Liver (tissue), 9 donors: ENCODE data around the gene CATSPER4. TPM values are rescaled to one million over a fixed set of nuclear protein-coding genes. Genes with fewer than 3 reads are reported as not detected.

Experiments
- DNase-seq: peaks from one replicate; pipeline ENCODE4 v3.0.0-alpha.2; 2017; ENCODE audit warnings: low spot score
- H3K27ac ChIP-seq, 2 donors: one replicate each; pipeline ENCODE4 v1.7.0; 2013; ENCODE audit warnings: inconsistent platforms in 2 of 2, low read length in 2 of 2, control low read depth in 1 of 2, low read depth in 1 of 2, mild to moderate bottlenecking in 1 of 2
- H3K27me3 ChIP-seq, 4 donors: one replicate each; pipeline versions ENCODE4 v1.6.1 to v1.7.0; 2013; ENCODE audit warnings: low read length in 3 of 4, inconsistent platforms in 1 of 4, mild to moderate bottlenecking in 1 of 4, moderate library complexity in 1 of 4; ENCODE audit not compliant: control insufficient read depth in 4 of 4, insufficient read depth in 4 of 4
- H3K36me3 ChIP-seq, 4 donors: one replicate each; pipeline versions ENCODE4 v1.6.1 to v1.7.0; 2013; ENCODE audit warnings: low read length in 3 of 4, mild to moderate bottlenecking in 3 of 4, low read depth in 1 of 4, moderate library complexity in 1 of 4; ENCODE audit not compliant: control insufficient read depth in 4 of 4, insufficient read depth in 3 of 4
- H3K4me1 ChIP-seq, 4 donors: one replicate each; pipeline versions ENCODE4 v1.6.1 to v1.7.0; 2013; ENCODE audit warnings: low read length in 3 of 4, mild to moderate bottlenecking in 3 of 4, moderate library complexity in 1 of 4; ENCODE audit not compliant: control insufficient read depth in 4 of 4, insufficient read depth in 4 of 4
- H3K4me3 ChIP-seq, 3 donors: one replicate each; pipeline versions ENCODE4 v1.6.1 to v1.7.0; 2013; ENCODE audit warnings: low read length in 3 of 3, control low read depth in 1 of 3, low read depth in 1 of 3, mild to moderate bottlenecking in 1 of 3
- H3K9ac ChIP-seq, 2 donors: one replicate each; pipeline ENCODE4 v1.7.0; 2013; ENCODE audit warnings: low read length in 2 of 2, mild to moderate bottlenecking in 2 of 2, moderate library complexity in 2 of 2, control low read depth in 1 of 2, low read depth in 1 of 2
- H3K9me3 ChIP-seq, 4 donors: one replicate each; pipeline versions ENCODE4 v1.6.1 to v1.7.0; 2013; ENCODE audit warnings: low read length in 3 of 4; ENCODE audit not compliant: control insufficient read depth in 4 of 4
- EGR1 ChIP-seq, 2 donors: IDR thresholded peaks; 2 replicates each; pipeline ENCODE4 v1.6.1; 2016 to 2018; ENCODE audit warnings: antibody characterized with exemption in 2 of 2, low read depth in 2 of 2
- FOXA1 ChIP-seq: IDR thresholded peaks from 2 replicates; pipeline ENCODE4 v1.6.1; 2016; ENCODE audit warnings: antibody characterized with exemption
- FOXA2 ChIP-seq: IDR thresholded peaks from 2 replicates; pipeline ENCODE4 v1.6.1; 2016; ENCODE audit warnings: antibody characterized with exemption
- GABPA ChIP-seq, 2 donors: IDR thresholded peaks in 1 of 2; conservative IDR thresholded peaks in 1 of 2; 2 replicates each; pipeline ENCODE4 v1.6.1; 2016; ENCODE audit warnings: antibody characterized with exemption in 2 of 2, mild to moderate bottlenecking in 1 of 2, moderate library complexity in 1 of 2
- HNF4A ChIP-seq, 2 donors: conservative IDR thresholded peaks; 2 replicates each; pipeline ENCODE4 v1.6.1; 2016; ENCODE audit warnings: antibody characterized with exemption in 2 of 2, mild to moderate bottlenecking in 2 of 2
- HNF4G ChIP-seq: IDR thresholded peaks from 2 replicates; pipeline ENCODE4 v1.6.1; 2016; ENCODE audit warnings: antibody characterized with exemption
- JUND ChIP-seq, 2 donors: IDR thresholded peaks; 2 replicates each; pipeline ENCODE4 v1.6.1; 2016; ENCODE audit warnings: antibody characterized with exemption in 2 of 2
- NR2F2 ChIP-seq: IDR thresholded peaks from 2 replicates; pipeline ENCODE4 v1.6.1; 2016; ENCODE audit warnings: antibody characterized with exemption
- RAD21 ChIP-seq, 2 donors: IDR thresholded peaks; 2 replicates each; pipeline ENCODE4 v1.6.1; 2016; ENCODE audit warnings: antibody characterized with exemption in 2 of 2, mild to moderate bottlenecking in 2 of 2
- RXRA ChIP-seq, 2 donors: IDR thresholded peaks; 2 replicates each; pipeline ENCODE4 v1.6.1; 2017 to 2018; ENCODE audit warnings: antibody characterized with exemption in 2 of 2, mild to moderate bottlenecking in 1 of 2
- SP1 ChIP-seq: IDR thresholded peaks from 2 replicates; pipeline ENCODE4 v1.6.1; 2018; ENCODE audit warnings: antibody characterized with exemption, mild to moderate bottlenecking
- TAF1 ChIP-seq: conservative IDR thresholded peaks from 2 replicates; pipeline ENCODE4 v1.6.1; 2016; ENCODE audit warnings: antibody characterized with exemption, mild to moderate bottlenecking
- YY1 ChIP-seq: IDR thresholded peaks from 2 replicates; pipeline ENCODE4 v1.6.1; 2016; ENCODE audit warnings: antibody characterized with exemption, mild to moderate bottlenecking
- WGBS: extraction: QIAGEN DNeasy Blood & Tissue Kit; methylation state at CpG from one replicate; pipeline ENCODE4 v1.1.7; 2013; 5-methylcytosine and 5-hydroxymethylcytosine counted together
- polyA plus RNA-seq, 2 donors: library from polyadenylated mRNA; stranded (reverse) in 1 of 2; unstranded in 1 of 2; fragments of 200-250 nt in 1 of 2; fragments of >200 nt in 1 of 2; fragmentation: Nextera tagmentation in 1 of 2; extraction: Ambion mirVana in 1 of 2; gene quantifications; one replicate each; pipeline versions ENCODE4 v1.2.1 to v1.2.3, GENCODE V29; 2013 to 2015
- total RNA-seq, 2 donors: library from RNA; depleted of rRNA; stranded (reverse); fragments of >200 nt; gene quantifications; one replicate each; pipeline ENCODE4 v1.2.3, GENCODE V29; 2014
- TF ChIP-seq, protein P1 (sequence below): fragments of 150-350 bp; IDR thresholded peaks from 2 replicates; pipeline ENCODE4 v1.5.1; 2017; ENCODE audit warnings: improper control_type of control experiment, low read depth, low read length; ENCODE audit not compliant: missing input control
- TF ChIP-seq, protein P2 (sequence below): IDR thresholded peaks from 2 replicates; pipeline ENCODE4 v1.6.1; 2016; ENCODE audit warnings: antibody characterized with exemption
- TF ChIP-seq, protein P3 (sequence below): IDR thresholded peaks from 2 replicates; pipeline ENCODE4 v1.6.1; 2016; ENCODE audit warnings: antibody characterized with exemption
- TF ChIP-seq, protein P4 (sequence below): IDR thresholded peaks from 2 replicates; pipeline ENCODE4 v1.6.1; 2016; ENCODE audit warnings: antibody characterized with exemption, mild to moderate bottlenecking
- TF ChIP-seq, protein P5 (sequence below): IDR thresholded peaks from 2 replicates; pipeline ENCODE4 v1.6.1; 2016; ENCODE audit warnings: antibody characterized with exemption
- donor health status: healthy.
- donor health status: healthy.
- donor health status: healthy.
- donor health status: healthy.
- donor health status: healthy.

CATSPER4 gene
- total and polyA plus RNA-seq, 4 donors, result not detected

DNA sequence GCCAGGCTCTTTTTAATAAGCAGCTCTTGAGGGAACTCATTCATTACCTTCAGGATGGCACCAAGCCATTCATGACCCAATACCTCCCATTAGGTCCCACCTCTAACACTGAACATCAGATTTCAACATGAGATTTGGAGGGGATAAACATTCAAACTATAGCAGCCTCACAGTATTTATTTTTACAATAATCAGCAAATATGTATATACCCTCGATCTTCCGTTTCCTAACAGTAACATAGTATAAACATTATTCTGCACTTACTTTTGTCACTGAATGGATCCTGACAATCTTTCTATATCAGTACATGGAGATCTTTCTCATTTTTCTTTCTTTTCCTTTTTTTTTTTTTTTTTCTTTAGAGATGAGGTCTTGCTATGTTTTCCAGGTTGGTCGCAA is 5.4 kb downstream of the CATSPER4 start (continued):
- TF ChIP-seq NR2F2 (no peak), EGR1 (IDR thresholded peaks at IDR 0.05; ENCODE audit: low read depth in 2 of 2) (no peak), RXRA (IDR thresholded peaks at IDR 0.05) (no peak), HNF4A (conservative IDR thresholded peaks at IDR 0.05) (no peak)
- TF ChIP-seq, protein P1, sequence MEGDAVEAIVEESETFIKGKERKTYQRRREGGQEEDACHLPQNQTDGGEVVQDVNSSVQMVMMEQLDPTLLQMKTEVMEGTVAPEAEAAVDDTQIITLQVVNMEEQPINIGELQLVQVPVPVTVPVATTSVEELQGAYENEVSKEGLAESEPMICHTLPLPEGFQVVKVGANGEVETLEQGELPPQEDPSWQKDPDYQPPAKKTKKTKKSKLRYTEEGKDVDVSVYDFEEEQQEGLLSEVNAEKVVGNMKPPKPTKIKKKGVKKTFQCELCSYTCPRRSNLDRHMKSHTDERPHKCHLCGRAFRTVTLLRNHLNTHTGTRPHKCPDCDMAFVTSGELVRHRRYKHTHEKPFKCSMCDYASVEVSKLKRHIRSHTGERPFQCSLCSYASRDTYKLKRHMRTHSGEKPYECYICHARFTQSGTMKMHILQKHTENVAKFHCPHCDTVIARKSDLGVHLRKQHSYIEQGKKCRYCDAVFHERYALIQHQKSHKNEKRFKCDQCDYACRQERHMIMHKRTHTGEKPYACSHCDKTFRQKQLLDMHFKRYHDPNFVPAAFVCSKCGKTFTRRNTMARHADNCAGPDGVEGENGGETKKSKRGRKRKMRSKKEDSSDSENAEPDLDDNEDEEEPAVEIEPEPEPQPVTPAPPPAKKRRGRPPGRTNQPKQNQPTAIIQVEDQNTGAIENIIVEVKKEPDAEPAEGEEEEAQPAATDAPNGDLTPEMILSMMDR, result no peak

DNA sequence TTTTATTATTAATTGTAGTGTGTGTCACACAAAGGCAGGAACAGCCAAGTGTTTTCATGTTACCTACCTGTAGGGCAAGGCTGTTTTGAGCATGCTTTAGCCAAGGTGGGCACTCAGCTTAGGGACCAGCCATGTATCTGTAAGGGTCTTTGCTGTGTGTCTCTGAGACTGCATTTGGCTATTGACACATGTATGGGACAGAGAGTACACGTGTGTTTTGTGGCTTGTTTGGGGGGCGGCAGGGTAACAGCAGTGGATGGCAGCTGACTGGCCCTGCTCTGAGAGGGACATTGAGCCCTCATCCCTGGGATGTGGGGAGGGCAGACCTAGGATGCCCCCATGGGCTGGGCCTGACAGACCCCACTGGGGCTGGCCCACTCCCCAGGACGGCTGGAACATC is 6.9 kb downstream of the CATSPER4 start:
- H3K36me3 ChIP-seq, result no peaks in the 10 kb centered on the region
- no peaks in the 10 kb centered on the region for H3K27me3 ChIP-seq
- no peaks in the 10 kb centered on the region for H3K4me1 ChIP-seq
- DNase-seq, result no peak
- no peak overlapping the region for H3K4me3 ChIP-seq
- WGBS, result 93% methylated on average over 3 of the region's 3 CpGs
- no peak overlapping the region for H3K27ac ChIP-seq
- no peak overlapping the region for H3K9ac ChIP-seq
- TF ChIP-seq RXRA (IDR thresholded peaks at IDR 0.05) (no peak), YY1 (no peak), SP1 (no peak), GABPA (IDR thresholded peaks at IDR 0.05 in 1 of 2, conservative IDR thresholded peaks at IDR 0.05 in 1 of 2) (no peak), NR2F2 (no peak), FOXA1 (no peak), EGR1 (IDR thresholded peaks at IDR 0.05; ENCODE audit: low read depth in 2 of 2) (no peak), HNF4G (no peak), HNF4A (conservative IDR thresholded peaks at IDR 0.05) (no peak), TAF1 (no peak), FOXA2 (no peak), JUND (IDR thresholded peaks at IDR 0.05) (no peak), RAD21 (IDR thresholded peaks at IDR 0.05) (no peak)
- TF ChIP-seq, protein P2, sequence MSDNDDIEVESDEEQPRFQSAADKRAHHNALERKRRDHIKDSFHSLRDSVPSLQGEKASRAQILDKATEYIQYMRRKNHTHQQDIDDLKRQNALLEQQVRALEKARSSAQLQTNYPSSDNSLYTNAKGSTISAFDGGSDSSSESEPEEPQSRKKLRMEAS, result no peak
- TF ChIP-seq, protein P3, sequence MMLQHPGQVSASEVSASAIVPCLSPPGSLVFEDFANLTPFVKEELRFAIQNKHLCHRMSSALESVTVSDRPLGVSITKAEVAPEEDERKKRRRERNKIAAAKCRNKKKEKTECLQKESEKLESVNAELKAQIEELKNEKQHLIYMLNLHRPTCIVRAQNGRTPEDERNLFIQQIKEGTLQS, result no peak
- TF ChIP-seq, protein P4, sequence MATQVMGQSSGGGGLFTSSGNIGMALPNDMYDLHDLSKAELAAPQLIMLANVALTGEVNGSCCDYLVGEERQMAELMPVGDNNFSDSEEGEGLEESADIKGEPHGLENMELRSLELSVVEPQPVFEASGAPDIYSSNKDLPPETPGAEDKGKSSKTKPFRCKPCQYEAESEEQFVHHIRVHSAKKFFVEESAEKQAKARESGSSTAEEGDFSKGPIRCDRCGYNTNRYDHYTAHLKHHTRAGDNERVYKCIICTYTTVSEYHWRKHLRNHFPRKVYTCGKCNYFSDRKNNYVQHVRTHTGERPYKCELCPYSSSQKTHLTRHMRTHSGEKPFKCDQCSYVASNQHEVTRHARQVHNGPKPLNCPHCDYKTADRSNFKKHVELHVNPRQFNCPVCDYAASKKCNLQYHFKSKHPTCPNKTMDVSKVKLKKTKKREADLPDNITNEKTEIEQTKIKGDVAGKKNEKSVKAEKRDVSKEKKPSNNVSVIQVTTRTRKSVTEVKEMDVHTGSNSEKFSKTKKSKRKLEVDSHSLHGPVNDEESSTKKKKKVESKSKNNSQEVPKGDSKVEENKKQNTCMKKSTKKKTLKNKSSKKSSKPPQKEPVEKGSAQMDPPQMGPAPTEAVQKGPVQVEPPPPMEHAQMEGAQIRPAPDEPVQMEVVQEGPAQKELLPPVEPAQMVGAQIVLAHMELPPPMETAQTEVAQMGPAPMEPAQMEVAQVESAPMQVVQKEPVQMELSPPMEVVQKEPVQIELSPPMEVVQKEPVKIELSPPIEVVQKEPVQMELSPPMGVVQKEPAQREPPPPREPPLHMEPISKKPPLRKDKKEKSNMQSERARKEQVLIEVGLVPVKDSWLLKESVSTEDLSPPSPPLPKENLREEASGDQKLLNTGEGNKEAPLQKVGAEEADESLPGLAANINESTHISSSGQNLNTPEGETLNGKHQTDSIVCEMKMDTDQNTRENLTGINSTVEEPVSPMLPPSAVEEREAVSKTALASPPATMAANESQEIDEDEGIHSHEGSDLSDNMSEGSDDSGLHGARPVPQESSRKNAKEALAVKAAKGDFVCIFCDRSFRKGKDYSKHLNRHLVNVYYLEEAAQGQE, result no peak
- TF ChIP-seq, protein P1, result no peak
- TF ChIP-seq, protein P5, sequence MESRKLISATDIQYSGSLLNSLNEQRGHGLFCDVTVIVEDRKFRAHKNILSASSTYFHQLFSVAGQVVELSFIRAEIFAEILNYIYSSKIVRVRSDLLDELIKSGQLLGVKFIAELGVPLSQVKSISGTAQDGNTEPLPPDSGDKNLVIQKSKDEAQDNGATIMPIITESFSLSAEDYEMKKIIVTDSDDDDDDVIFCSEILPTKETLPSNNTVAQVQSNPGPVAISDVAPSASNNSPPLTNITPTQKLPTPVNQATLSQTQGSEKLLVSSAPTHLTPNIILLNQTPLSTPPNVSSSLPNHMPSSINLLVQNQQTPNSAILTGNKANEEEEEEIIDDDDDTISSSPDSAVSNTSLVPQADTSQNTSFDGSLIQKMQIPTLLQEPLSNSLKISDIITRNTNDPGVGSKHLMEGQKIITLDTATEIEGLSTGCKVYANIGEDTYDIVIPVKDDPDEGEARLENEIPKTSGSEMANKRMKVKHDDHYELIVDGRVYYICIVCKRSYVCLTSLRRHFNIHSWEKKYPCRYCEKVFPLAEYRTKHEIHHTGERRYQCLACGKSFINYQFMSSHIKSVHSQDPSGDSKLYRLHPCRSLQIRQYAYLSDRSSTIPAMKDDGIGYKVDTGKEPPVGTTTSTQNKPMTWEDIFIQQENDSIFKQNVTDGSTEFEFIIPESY, result no peak
- no peaks in the 10 kb centered on the region for H3K9me3 ChIP-seq
